ENCODE measurements around the gene ADCY2. TPM values are rescaled to one million over a fixed set of nuclear protein-coding genes. Genes with fewer than 3 reads are reported as not detected.

The ADCY2 gene
- total RNA-seq, 5 donors from 2014 or later (not counting 1 experiment from before 2014, with no cell fraction given) = 0.23 to 0.32 TPM; not detected in 3

- Histone ChIP-seq H3K27me3 (replicated peaks in 1 of 2; ENCODE audit: control insufficient read depth in 2 of 2, extremely low read depth in 1 of 2, insufficient read depth in 2 of 2, low read length in 1 of 2) (no peaks in the 10 kb centered on the region), H3K9me3 (no peaks in the 10 kb centered on the region), H3K36me3 (ENCODE audit: control insufficient read depth in 2 of 2, extremely low read depth in 1 of 2, insufficient read depth in 1 of 2, low read length in 1 of 2) (no peaks in the 10 kb centered on the region), H3K27ac (ENCODE audit: low read length) (no peak overlapping the region), H3K4me3 (ENCODE audit: control insufficient read depth in 1 of 2, extremely low read depth in 1 of 2, low read length in 1 of 2) (no peak overlapping the region), H3K4me1 (ENCODE audit: control insufficient read depth in 1 of 2, extremely low read depth in 1 of 2, insufficient read depth in 2 of 2, low read length in 2 of 2) (no peaks in the 10 kb centered on the region)
- Mint-ChIP-seq H3K9me3 (peaks cover 3 to 14% (median 6%) of the 10 kb centered on the region in 3 donors), H3K27me3 (no peaks in the 10 kb centered on the region), H3K36me3 (no peaks in the 10 kb centered on the region), H3K27ac (no peak overlapping the region), H3K4me3 (no peak overlapping the region), H3K4me1 (no peaks in the 10 kb centered on the region)
- ChIA-PET POLR2A (no interaction called here), CTCF (no interaction called here)
- ATAC-seq (replicated peaks in 1 of 4) = no peak
- WGBS (ENCODE audit: insufficient coverage) = no CpG with 5 or more reads among the region's 1 CpG
- DNase-seq = no peak
Observed at GRCh38 chr5:7471710-7472109, 75.8 kb downstream of the ADCY2 start.

- H3K36me3 ChIP-seq (ENCODE audit: control insufficient read depth in 2 of 2, extremely low read depth in 1 of 2, insufficient read depth in 1 of 2, low read length in 1 of 2) = no peaks in the 10 kb centered on the region
- H3K27ac ChIP-seq (ENCODE audit: low read length) = no peak overlapping the region
- H3K27me3 Mint-ChIP-seq = no peaks in the 10 kb centered on the region
- no peaks in the 10 kb centered on the region for H3K9me3 ChIP-seq
- no peaks in the 10 kb centered on the region for H3K4me1 Mint-ChIP-seq
- no peak overlapping the region for H3K4me3 ChIP-seq (ENCODE audit: control insufficient read depth in 1 of 2, extremely low read depth in 1 of 2, low read length in 1 of 2)
- no peaks in the 10 kb centered on the region for H3K27me3 ChIP-seq (replicated peaks in 1 of 2; ENCODE audit: control insufficient read depth in 2 of 2, extremely low read depth in 1 of 2, insufficient read depth in 2 of 2, low read length in 1 of 2)
- 81% methylated on average over 2 of the region's 2 CpGs for WGBS (ENCODE audit: insufficient coverage)
- ATAC-seq (replicated peaks in 1 of 4) = no peak
- no peaks in the 10 kb centered on the region for H3K36me3 Mint-ChIP-seq
- ChIA-PET POLR2A (no interaction called here), CTCF (no interaction called here)
- H3K9me3 Mint-ChIP-seq = peaks cover 3 to 14% (median 6%) of the 10 kb centered on the region in 3 donors
- no peak for DNase-seq
- H3K4me3 Mint-ChIP-seq = no peak overlapping the region
- no peak overlapping the region for H3K27ac Mint-ChIP-seq
- no peaks in the 10 kb centered on the region for H3K4me1 ChIP-seq (ENCODE audit: control insufficient read depth in 1 of 2, extremely low read depth in 1 of 2, insufficient read depth in 2 of 2, low read length in 2 of 2)
Observed at GRCh38 chr5:7473115-7473514, 77.2 kb downstream of the ADCY2 start.

GRCh38 chr5:7473668-7474215 lies 77.8 kb downstream of the ADCY2 start:
- no peaks in the 10 kb centered on the region for H3K36me3 Mint-ChIP-seq
- Histone ChIP-seq H3K9me3 (no peaks in the 10 kb centered on the region), H3K27ac (ENCODE audit: low read length) (no peak overlapping the region), H3K27me3 (replicated peaks in 1 of 2; ENCODE audit: control insufficient read depth in 2 of 2, extremely low read depth in 1 of 2, insufficient read depth in 2 of 2, low read length in 1 of 2) (no peaks in the 10 kb centered on the region), H3K36me3 (ENCODE audit: control insufficient read depth in 2 of 2, extremely low read depth in 1 of 2, insufficient read depth in 1 of 2, low read length in 1 of 2) (no peaks in the 10 kb centered on the region), H3K4me3 (ENCODE audit: control insufficient read depth in 1 of 2, extremely low read depth in 1 of 2, low read length in 1 of 2) (no peak overlapping the region), H3K4me1 (ENCODE audit: control insufficient read depth in 1 of 2, extremely low read depth in 1 of 2, insufficient read depth in 2 of 2, low read length in 2 of 2) (no peaks in the 10 kb centered on the region)
- POLR2A ChIA-PET = interaction anchor here in 1 of 2 donors (0.6 kb wide), 1 partner anchor 11 kb away, joined by 4 read pairs; no protein-coding TSS in a partner anchor
- no peak overlapping the region for H3K4me3 Mint-ChIP-seq
- CTCF ChIA-PET = no interaction called here
- no peak overlapping the region for H3K27ac Mint-ChIP-seq
- ATAC-seq (replicated peaks in 1 of 4) = no peak
- H3K9me3 Mint-ChIP-seq = peaks cover 3 to 14% (median 6%) of the 10 kb centered on the region in 3 donors
- 18% methylated on average over 1 of the region's 1 CpG for WGBS (ENCODE audit: insufficient coverage)
- DNase-seq = no peak
- no peaks in the 10 kb centered on the region for H3K27me3 Mint-ChIP-seq
- H3K4me1 Mint-ChIP-seq = no peaks in the 10 kb centered on the region

GRCh38 chr5:7474821-7475403 lies 79.0 kb downstream of the ADCY2 start:
- no peak for ATAC-seq (replicated peaks in 1 of 4)
- H3K27me3 Mint-ChIP-seq = no peaks in the 10 kb centered on the region

GRCh38 chr5:7478459-7478858 lies 82.5 kb downstream of the ADCY2 start:
- Mint-ChIP-seq H3K27ac (no peak overlapping the region), H3K4me3 (no peak overlapping the region), H3K4me1 (no peaks in the 10 kb centered on the region), H3K36me3 (no peaks in the 10 kb centered on the region), H3K27me3 (no peaks in the 10 kb centered on the region), H3K9me3 (peaks cover 3 to 13% (median 7%) of the 10 kb centered on the region in 3 donors)
- Histone ChIP-seq H3K9me3 (no peaks in the 10 kb centered on the region), H3K36me3 (ENCODE audit: control insufficient read depth in 2 of 2, extremely low read depth in 1 of 2, insufficient read depth in 1 of 2, low read length in 1 of 2) (no peaks in the 10 kb centered on the region), H3K27me3 (replicated peaks in 1 of 2; ENCODE audit: control insufficient read depth in 2 of 2, extremely low read depth in 1 of 2, insufficient read depth in 2 of 2, low read length in 1 of 2) (no peaks in the 10 kb centered on the region), H3K4me1 (ENCODE audit: control insufficient read depth in 1 of 2, extremely low read depth in 1 of 2, insufficient read depth in 2 of 2, low read length in 2 of 2) (no peaks in the 10 kb centered on the region), H3K4me3 (ENCODE audit: control insufficient read depth in 1 of 2, extremely low read depth in 1 of 2, low read length in 1 of 2) (no peak overlapping the region), H3K27ac (ENCODE audit: low read length) (no peak overlapping the region)
- WGBS (ENCODE audit: insufficient coverage) = no CpG with 5 or more reads among the region's 1 CpG
- ChIA-PET POLR2A (no interaction called here), CTCF (no interaction called here)
- ATAC-seq (replicated peaks in 1 of 4) (no peak), DNase-seq (no peak)

More at GRCh38 chr5:7474821-7475403, 79.0 kb downstream of the ADCY2 start:
- no peaks in the 10 kb centered on the region for H3K4me1 Mint-ChIP-seq
- no peak for DNase-seq
- no peak overlapping the region for H3K4me3 Mint-ChIP-seq
- Histone ChIP-seq H3K4me1 (ENCODE audit: control insufficient read depth in 1 of 2, extremely low read depth in 1 of 2, insufficient read depth in 2 of 2, low read length in 2 of 2) (no peaks in the 10 kb centered on the region), H3K36me3 (ENCODE audit: control insufficient read depth in 2 of 2, extremely low read depth in 1 of 2, insufficient read depth in 1 of 2, low read length in 1 of 2) (no peaks in the 10 kb centered on the region), H3K27me3 (replicated peaks in 1 of 2; ENCODE audit: control insufficient read depth in 2 of 2, extremely low read depth in 1 of 2, insufficient read depth in 2 of 2, low read length in 1 of 2) (no peaks in the 10 kb centered on the region), H3K27ac (ENCODE audit: low read length) (no peak overlapping the region), H3K9me3 (no peaks in the 10 kb centered on the region), H3K4me3 (ENCODE audit: control insufficient read depth in 1 of 2, extremely low read depth in 1 of 2, low read length in 1 of 2) (no peak overlapping the region)
- H3K9me3 Mint-ChIP-seq = peaks cover 3 to 14% (median 6%) of the 10 kb centered on the region in 3 donors
- CTCF ChIA-PET = no interaction called here
- POLR2A ChIA-PET = no interaction called here
- H3K27ac Mint-ChIP-seq = no peak overlapping the region
- WGBS (ENCODE audit: insufficient coverage) = 86% methylated on average over 11 of the region's 12 CpGs
- no peaks in the 10 kb centered on the region for H3K36me3 Mint-ChIP-seq

- Histone ChIP-seq H3K4me1 (ENCODE audit: control insufficient read depth in 1 of 2, extremely low read depth in 1 of 2, insufficient read depth in 2 of 2, low read length in 2 of 2) (no peaks in the 10 kb centered on the region), H3K36me3 (ENCODE audit: control insufficient read depth in 2 of 2, extremely low read depth in 1 of 2, insufficient read depth in 1 of 2, low read length in 1 of 2) (no peaks in the 10 kb centered on the region), H3K27ac (ENCODE audit: low read length) (no peak overlapping the region), H3K4me3 (ENCODE audit: control insufficient read depth in 1 of 2, extremely low read depth in 1 of 2, low read length in 1 of 2) (no peak overlapping the region), H3K27me3 (replicated peaks in 1 of 2; ENCODE audit: control insufficient read depth in 2 of 2, extremely low read depth in 1 of 2, insufficient read depth in 2 of 2, low read length in 1 of 2) (no peaks in the 10 kb centered on the region), H3K9me3 (no peaks in the 10 kb centered on the region)
- Mint-ChIP-seq H3K27me3 (peaks cover 4 to 6% of the 10 kb centered on the region in 2 donors), H3K36me3 (no peaks in the 10 kb centered on the region), H3K27ac (no peak overlapping the region), H3K9me3 (peaks cover 0 to 20% (median 12%) of the 10 kb centered on the region in 3 donors), H3K4me3 (no peak overlapping the region), H3K4me1 (no peaks in the 10 kb centered on the region)
- ChIA-PET CTCF (no interaction called here), POLR2A (no interaction called here)
- DNase-seq (no peak), ATAC-seq (replicated peaks in 1 of 4) (no peak)
- WGBS (ENCODE audit: insufficient coverage) = 78% methylated on average over 7 of the region's 7 CpGs
Observed at GRCh38 chr5:7488734-7489133, 92.8 kb downstream of the ADCY2 start.

Measured in T-cell (primary cell).